ENCODE data around the gene ATP6V1E1. TPM values are rescaled to one million over a fixed set of nuclear protein-coding genes. Genes with fewer than 3 reads are reported as not detected.

The ATP6V1E1 gene
- total and polyA plus RNA-seq, 10 of the 15 experiments (the other 5 are each of a cell fraction or from before 2014, with no cell fraction given) = 66.7 to 128 (median 87.9) TPM

DNA sequence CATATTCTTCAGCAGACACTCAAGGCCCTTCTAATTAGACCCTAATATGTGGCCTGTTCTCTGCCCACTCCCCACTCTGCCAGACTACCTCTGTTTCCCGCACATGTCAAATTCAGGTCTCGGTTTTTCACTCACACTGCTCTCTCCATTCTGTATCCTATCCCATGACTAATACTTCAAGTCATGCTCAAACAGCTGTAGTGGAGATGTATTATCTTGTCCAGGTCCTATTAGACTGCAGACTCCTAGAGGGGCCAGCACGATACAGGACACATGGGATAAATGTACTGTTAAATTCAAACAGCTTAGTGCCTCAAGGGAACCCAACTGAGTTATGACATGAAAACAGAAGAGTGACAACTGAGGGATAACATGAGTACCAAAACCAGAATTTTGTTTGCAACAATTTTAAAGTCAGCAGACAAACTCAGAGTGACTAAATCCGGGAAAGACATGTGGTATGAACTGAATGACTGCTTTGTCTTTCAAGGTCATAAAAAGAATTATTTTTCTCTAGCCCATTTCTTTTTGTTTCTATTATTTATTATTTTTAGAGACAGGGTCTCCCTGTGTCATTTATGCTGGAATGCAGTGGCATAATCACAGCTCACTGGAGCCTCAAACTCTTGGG is 20.5 kb downstream of the ATP6V1E1 start (continued):
- TF ChIP-seq, protein P1, sequence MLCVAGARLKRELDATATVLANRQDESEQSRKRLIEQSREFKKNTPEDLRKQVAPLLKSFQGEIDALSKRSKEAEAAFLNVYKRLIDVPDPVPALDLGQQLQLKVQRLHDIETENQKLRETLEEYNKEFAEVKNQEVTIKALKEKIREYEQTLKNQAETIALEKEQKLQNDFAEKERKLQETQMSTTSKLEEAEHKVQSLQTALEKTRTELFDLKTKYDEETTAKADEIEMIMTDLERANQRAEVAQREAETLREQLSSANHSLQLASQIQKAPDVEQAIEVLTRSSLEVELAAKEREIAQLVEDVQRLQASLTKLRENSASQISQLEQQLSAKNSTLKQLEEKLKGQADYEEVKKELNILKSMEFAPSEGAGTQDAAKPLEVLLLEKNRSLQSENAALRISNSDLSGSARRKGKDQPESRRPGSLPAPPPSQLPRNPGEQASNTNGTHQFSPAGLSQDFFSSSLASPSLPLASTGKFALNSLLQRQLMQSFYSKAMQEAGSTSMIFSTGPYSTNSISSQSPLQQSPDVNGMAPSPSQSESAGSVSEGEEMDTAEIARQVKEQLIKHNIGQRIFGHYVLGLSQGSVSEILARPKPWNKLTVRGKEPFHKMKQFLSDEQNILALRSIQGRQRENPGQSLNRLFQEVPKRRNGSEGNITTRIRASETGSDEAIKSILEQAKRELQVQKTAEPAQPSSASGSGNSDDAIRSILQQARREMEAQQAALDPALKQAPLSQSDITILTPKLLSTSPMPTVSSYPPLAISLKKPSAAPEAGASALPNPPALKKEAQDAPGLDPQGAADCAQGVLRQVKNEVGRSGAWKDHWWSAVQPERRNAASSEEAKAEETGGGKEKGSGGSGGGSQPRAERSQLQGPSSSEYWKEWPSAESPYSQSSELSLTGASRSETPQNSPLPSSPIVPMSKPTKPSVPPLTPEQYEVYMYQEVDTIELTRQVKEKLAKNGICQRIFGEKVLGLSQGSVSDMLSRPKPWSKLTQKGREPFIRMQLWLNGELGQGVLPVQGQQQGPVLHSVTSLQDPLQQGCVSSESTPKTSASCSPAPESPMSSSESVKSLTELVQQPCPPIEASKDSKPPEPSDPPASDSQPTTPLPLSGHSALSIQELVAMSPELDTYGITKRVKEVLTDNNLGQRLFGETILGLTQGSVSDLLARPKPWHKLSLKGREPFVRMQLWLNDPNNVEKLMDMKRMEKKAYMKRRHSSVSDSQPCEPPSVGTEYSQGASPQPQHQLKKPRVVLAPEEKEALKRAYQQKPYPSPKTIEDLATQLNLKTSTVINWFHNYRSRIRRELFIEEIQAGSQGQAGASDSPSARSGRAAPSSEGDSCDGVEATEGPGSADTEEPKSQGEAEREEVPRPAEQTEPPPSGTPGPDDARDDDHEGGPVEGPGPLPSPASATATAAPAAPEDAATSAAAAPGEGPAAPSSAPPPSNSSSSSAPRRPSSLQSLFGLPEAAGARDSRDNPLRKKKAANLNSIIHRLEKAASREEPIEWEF (IDR thresholded peaks at IDR 0.05; ENCODE audit: insufficient replicate concordance, low read depth, low read length) = no peak
- TF ChIP-seq, protein P2, sequence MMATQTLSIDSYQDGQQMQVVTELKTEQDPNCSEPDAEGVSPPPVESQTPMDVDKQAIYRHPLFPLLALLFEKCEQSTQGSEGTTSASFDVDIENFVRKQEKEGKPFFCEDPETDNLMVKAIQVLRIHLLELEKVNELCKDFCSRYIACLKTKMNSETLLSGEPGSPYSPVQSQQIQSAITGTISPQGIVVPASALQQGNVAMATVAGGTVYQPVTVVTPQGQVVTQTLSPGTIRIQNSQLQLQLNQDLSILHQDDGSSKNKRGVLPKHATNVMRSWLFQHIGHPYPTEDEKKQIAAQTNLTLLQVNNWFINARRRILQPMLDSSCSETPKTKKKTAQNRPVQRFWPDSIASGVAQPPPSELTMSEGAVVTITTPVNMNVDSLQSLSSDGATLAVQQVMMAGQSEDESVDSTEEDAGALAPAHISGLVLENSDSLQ (IDR thresholded peaks at IDR 0.05) = no peak
- TF ChIP-seq, protein P3, sequence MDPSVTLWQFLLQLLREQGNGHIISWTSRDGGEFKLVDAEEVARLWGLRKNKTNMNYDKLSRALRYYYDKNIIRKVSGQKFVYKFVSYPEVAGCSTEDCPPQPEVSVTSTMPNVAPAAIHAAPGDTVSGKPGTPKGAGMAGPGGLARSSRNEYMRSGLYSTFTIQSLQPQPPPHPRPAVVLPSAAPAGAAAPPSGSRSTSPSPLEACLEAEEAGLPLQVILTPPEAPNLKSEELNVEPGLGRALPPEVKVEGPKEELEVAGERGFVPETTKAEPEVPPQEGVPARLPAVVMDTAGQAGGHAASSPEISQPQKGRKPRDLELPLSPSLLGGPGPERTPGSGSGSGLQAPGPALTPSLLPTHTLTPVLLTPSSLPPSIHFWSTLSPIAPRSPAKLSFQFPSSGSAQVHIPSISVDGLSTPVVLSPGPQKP (IDR thresholded peaks at IDR 0.05; ENCODE audit: low read depth, low read length) = no peak
- no peak for TF ChIP-seq BCL11A (IDR thresholded peaks at IDR 0.05; ENCODE audit: low read depth, low read length)
- TF ChIP-seq BRCA1 (IDR thresholded peaks at IDR 0.05; ENCODE audit: low read depth, low read length) = no peak
- TF ChIP-seq CHD2 (IDR thresholded peaks at IDR 0.05; ENCODE audit: borderline replicate concordance, low read depth, low read length) = no peak
- TF ChIP-seq, protein P4, sequence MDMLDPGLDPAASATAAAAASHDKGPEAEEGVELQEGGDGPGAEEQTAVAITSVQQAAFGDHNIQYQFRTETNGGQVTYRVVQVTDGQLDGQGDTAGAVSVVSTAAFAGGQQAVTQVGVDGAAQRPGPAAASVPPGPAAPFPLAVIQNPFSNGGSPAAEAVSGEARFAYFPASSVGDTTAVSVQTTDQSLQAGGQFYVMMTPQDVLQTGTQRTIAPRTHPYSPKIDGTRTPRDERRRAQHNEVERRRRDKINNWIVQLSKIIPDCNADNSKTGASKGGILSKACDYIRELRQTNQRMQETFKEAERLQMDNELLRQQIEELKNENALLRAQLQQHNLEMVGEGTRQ (IDR thresholded peaks at IDR 0.05; ENCODE audit: borderline replicate concordance, low read depth, low read length) = no peak
- no peak for TF ChIP-seq ZNF384 (IDR thresholded peaks at IDR 0.05; ENCODE audit: borderline replicate concordance, low read depth, low read length)
- TF ChIP-seq, protein P5, sequence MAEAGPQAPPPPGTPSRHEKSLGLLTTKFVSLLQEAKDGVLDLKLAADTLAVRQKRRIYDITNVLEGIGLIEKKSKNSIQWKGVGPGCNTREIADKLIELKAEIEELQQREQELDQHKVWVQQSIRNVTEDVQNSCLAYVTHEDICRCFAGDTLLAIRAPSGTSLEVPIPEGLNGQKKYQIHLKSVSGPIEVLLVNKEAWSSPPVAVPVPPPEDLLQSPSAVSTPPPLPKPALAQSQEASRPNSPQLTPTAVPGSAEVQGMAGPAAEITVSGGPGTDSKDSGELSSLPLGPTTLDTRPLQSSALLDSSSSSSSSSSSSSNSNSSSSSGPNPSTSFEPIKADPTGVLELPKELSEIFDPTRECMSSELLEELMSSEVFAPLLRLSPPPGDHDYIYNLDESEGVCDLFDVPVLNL (IDR thresholded peaks at IDR 0.05; ENCODE audit: low read depth, low read length) = no peak
- no peak for TF ChIP-seq CHD4 (IDR thresholded peaks at IDR 0.05)
- TF ChIP-seq, protein P6, sequence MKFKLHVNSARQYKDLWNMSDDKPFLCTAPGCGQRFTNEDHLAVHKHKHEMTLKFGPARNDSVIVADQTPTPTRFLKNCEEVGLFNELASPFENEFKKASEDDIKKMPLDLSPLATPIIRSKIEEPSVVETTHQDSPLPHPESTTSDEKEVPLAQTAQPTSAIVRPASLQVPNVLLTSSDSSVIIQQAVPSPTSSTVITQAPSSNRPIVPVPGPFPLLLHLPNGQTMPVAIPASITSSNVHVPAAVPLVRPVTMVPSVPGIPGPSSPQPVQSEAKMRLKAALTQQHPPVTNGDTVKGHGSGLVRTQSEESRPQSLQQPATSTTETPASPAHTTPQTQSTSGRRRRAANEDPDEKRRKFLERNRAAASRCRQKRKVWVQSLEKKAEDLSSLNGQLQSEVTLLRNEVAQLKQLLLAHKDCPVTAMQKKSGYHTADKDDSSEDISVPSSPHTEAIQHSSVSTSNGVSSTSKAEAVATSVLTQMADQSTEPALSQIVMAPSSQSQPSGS (IDR thresholded peaks at IDR 0.05; ENCODE audit: low read length) = no peak
- no peak for TF ChIP-seq EZH2 (IDR thresholded peaks at IDR 0.05; ENCODE audit: borderline replicate concordance, control insufficient read depth, low read depth, low read length)
- TF ChIP-seq NFYB (IDR thresholded peaks at IDR 0.05; ENCODE audit: insufficient read depth, low read depth, low read length) = no peak

All from GM12878 (cell line).